SKM-1 treated with dmso at 0.1 percent for 144 hours (cell line): ENCODE measurements around the gene RASL11B.

Source experiments
- DNase-seq: peaks from one replicate; lab custom pipeline; 2025; ENCODE audit not compliant: unreplicated experiment; lab: John Stamatoyannopoulos, UW

The RASL11B gene

GRCh38 chr4:52842792-52843191, 19.3 kb upstream of the RASL11B start:
- no peak for DNase-seq

- DNase-seq = no peak
These were observed 18.8 kb upstream of the RASL11B start for GRCh38 chr4:52843351-52843750.

- no peak for DNase-seq
These were observed 18.2 kb upstream of the RASL11B start for GRCh38 chr4:52843958-52844357.

GRCh38 chr4:52844596-52844995, 17.5 kb upstream of the RASL11B start:
- DNase-seq = no peak

- no peak for DNase-seq
These were observed 15.6 kb upstream of the RASL11B start for GRCh38 chr4:52846502-52846901.

- DNase-seq = no peak
These were observed 13.9 kb upstream of the RASL11B start for GRCh38 chr4:52848254-52848653.

- DNase-seq = no peak
These were observed 11.6 kb upstream of the RASL11B start for GRCh38 chr4:52850406-52851124.

- no peak for DNase-seq
These were observed 10.1 kb upstream of the RASL11B start for GRCh38 chr4:52852041-52852440.

- DNase-seq = no peak
These were observed 9.4 kb upstream of the RASL11B start for GRCh38 chr4:52852711-52853110.

- no peak for DNase-seq
These were observed 8.8 kb upstream of the RASL11B start for GRCh38 chr4:52853351-52853750.

GRCh38 chr4:52856801-52857200, 5.3 kb upstream of the RASL11B start:
- no peak for DNase-seq

GRCh38 chr4:52860361-52860760, 1.8 kb upstream of the RASL11B start:
- no peak for DNase-seq

- no peak for DNase-seq
These were observed 820 bp upstream of the RASL11B start for GRCh38 chr4:52861171-52861823.

- no peak for DNase-seq
These were observed 583 bp downstream of the RASL11B start for GRCh38 chr4:52862639-52863161.

GRCh38 chr4:52863324-52863723, 1.2 kb downstream of the RASL11B start:
- DNase-seq = no peak

- no peak for DNase-seq
These were observed 2.7 kb downstream of the RASL11B start for GRCh38 chr4:52864793-52865192.

GRCh38 chr4:52865300-52865699, 3.2 kb downstream of the RASL11B start:
- no peak for DNase-seq

GRCh38 chr4:52866734-52867133, 4.6 kb downstream of the RASL11B start:
- DNase-seq = no peak

- no peak for DNase-seq
These were observed 5.0 kb downstream of the RASL11B start for GRCh38 chr4:52867163-52867562.

- DNase-seq = no peak
These were observed 6.0 kb downstream of the RASL11B start for GRCh38 chr4:52868133-52868532.

GRCh38 chr4:52869196-52869595, 7.1 kb downstream of the RASL11B start:
- DNase-seq = no peak

GRCh38 chr4:52869656-52870055, 7.5 kb downstream of the RASL11B start:
- DNase-seq = no peak

GRCh38 chr4:52870225-52870624, 8.1 kb downstream of the RASL11B start:
- no peak for DNase-seq
